HG03135 (cell line): Measurements from ENCODE around the gene POFUT2.
A peak's percentile ranks its signal among the peaks of the same experiment; 100 is the strongest.

Experiments
- ATAC-seq: cut with Tn5 transposase; IDR thresholded peaks from one replicate; pipeline ENCODE4 v1.9.1; 2021; ENCODE audit warnings: mild to moderate bottlenecking, moderate library complexity; ENCODE audit not compliant: unreplicated experiment

The POFUT2 gene

GRCh38 chr21:45299864-45300785 lies 12.4 kb upstream of the POFUT2 start:
- no peak for ATAC-seq

DNA sequence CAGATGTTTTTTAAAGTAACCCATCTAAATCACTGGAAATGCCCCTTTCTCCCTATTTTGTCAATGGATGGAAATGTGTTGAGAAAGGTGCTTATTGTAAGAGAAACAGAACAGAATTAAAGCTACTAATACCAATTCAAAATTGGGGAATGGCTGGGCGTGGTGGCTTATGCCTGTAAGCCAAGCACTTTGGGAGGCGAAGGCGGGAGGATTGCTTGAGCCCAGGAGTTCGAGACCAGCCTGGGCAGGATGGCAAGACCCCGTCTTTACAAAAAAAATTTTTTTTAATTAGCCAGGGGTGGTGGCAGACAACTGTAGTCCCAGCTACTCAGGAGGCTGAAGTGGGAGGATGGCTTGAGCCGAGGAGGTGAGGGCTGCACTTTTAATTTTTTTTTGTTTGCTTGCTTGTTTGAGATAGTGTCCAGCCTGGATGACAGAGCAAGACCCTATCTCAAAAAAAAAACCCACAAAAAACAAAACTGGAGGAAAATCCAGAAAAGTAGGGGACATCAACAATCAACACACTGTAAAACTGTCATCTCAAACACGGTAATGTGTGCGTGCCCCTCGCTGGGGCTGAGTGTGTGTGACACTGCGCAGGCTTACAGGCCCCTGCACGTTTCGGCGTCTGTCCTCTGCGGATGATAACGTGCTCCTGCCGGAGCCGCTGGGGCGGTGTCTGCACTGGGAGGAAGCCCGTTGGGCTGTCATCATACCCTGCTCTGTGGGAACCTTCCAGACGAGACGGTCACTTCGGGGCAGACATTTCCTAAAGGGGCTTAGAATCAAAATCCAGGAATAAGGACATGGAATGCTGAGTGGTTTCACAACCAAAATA lies 11.6 kb upstream of the POFUT2 start:
- no peak for ATAC-seq

DNA sequence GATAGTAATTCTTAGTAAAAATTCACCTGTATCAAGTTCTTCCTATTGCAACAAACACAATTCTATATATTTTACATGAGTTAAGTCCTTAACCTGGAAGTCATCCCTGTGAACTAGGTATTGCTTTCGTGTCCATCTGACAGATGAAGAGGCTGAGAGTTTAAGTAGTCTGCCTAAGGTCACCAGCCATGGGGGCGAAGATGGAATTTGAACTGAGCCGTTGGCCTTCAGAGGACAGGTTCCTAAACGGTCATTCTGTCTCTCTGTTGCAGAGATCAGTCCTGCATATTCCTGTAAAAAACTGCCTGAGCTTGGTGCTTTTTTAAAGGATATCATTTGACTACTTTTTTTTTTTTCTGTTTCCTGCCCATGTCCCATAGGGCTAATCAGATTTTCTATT lies 10.2 kb upstream of the POFUT2 start:
- ATAC-seq, result no peak

DNA sequence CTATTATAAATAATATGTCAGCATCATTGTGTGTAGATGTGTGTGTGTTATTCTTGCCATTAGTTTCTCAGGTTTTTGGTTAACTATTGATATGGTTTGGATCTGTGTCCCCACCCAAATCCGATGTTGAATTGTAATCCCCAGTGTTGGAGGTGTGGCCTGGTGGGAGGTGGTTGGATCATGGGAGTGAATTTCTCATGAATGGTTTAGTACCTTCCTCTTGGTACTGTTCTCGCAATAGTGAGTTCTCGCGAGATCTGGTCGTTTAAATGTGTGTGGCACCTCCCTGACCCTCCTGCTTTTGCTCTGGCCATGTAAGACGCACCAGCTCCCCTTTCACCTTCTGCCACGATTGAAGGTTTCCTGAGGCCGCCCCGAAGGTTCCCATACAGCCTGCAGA lies 9.6 kb upstream of the POFUT2 start:
- no peak for ATAC-seq

GRCh38 chr21:45296638-45297037 lies 8.9 kb upstream of the POFUT2 start:
- ATAC-seq, result no peak

DNA sequence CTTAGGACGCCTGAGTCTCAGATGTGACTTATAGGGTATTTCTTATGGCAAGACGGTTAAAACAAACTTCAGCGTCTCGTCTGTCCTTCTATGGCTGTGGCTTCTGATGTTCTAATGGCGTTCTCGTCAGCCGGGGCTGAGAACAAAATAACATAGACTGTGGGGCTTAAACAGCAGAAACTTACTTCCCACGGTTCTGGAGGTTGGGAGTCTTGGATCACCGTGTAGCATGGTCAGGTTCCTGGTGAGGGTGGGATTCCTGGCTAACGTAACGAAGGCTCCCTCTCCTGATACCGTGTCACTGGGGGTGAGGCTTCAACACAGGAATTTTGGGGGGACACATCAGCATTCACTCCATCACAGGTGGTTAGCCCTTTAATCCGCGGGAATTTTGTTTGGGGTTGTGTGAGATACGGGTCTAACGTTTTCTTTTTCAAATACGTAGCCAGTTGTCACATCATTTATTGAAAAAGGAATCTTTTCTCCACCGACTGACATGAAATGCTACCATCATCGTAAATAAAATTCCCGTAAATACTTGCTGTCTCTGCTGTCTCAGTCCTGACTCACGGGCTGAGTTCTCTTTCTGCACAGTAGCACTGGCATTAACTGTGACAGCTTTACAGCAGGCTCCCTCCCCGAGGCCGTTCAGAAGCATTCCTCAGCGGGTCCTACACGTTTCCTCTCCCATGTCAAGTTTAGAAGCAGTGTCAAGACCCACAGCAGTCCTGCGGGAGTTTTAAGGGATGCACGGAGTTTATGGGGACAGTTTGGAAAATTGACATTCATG lies 8.1 kb upstream of the POFUT2 start:
- ATAC-seq, result no peak

DNA sequence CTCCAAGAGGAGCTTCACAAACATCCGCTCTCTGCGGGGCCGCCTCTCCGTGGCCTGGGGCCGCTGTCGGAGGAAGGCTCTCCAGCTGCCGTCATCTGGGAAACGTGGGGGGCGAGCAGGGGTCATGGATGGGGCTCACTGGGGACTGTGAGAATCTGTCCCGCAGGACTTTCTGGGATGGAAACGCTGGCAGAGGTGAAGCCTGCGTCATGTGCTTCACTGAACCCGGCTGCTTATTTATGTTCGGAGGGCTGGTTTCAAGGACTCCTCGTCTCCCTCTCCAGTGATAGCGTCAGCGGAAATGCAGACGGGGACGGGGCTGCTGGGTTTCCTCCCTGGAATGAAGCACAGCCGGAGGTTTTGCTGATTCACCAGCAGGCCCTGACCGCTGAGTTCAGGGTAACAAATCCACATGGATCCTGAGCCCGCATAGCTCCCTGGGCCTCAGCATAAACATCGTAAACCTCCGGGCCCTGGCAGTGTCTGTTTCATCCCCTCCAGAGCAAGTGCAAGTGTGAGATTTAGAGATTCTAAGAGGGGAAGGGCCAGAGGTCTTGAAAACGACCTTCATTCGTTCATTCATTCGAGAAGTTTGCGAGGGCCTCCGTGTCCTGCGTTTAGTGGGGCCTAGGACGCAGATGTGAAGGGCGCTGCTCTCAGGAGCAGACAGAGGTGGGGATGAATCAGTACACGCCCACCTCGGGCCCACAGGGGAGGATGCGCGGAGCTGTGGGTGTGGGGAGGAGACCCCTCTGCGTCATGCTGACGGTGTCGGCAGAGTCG lies 7.0 kb upstream of the POFUT2 start:
- ATAC-seq, result no peak

DNA sequence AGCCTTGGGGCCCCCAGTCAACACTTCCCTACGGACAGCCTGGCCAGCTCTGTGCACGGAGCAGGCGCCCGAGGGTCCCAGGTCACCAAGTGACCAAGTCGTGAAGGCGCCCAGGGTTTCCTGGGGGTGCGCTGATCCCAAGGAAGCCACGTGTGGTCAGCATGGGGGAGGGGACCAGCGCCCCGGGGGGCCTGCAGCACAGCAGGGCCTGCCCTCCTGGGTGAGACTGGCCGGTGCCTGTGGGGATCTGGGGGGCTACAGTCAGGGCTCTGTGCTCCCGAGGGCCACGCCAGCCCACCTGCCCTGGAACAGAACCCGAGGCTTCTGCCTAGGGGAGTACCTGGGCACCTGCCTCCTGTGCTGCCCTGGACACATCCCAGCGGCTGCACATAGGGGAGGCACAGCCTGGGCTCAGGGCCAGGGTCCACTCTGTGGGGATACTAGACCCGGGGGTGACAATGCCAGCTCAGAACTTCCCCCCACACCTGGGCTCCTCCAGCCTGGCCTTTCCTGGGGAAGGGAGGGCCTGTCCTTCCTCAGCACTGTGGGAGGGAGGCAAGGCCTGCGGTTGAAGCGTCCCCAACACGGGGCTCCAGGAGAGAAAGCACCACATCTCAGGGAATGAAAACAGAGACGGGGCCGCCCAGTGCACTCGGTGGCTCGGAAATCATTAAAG lies 6.2 kb upstream of the POFUT2 start:
- ATAC-seq, result no peak

DNA sequence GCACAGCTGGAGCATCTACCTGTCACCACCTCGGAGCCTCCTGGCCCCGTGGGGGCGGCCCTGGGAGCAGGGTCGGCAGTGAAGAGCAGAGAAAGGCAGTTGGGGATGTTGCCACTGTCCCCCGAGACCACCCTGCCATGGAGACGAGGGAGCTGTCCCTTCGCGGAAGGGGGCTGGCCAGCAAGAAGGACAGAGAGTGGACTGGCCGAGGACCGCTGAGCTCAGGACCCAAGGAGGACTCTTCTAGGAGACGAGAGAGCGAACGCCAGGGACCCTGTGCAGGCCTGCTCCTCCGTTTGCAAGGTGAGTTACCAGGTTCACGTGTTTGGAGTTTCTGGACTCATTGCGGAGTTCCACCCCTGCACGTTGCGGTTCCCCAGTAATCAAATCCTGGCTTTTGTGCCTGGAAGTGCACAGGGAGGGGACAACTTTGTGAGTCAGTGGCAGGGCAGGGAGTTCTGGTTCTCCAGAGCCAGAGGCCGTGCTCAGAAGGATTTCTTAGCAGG lies 5.6 kb upstream of the POFUT2 start:
- no peak for ATAC-seq

- peak; percentile 39 for ATAC-seq
Measured at GRCh38 chr21:45292399-45293219, 4.9 kb upstream of the POFUT2 start.

DNA sequence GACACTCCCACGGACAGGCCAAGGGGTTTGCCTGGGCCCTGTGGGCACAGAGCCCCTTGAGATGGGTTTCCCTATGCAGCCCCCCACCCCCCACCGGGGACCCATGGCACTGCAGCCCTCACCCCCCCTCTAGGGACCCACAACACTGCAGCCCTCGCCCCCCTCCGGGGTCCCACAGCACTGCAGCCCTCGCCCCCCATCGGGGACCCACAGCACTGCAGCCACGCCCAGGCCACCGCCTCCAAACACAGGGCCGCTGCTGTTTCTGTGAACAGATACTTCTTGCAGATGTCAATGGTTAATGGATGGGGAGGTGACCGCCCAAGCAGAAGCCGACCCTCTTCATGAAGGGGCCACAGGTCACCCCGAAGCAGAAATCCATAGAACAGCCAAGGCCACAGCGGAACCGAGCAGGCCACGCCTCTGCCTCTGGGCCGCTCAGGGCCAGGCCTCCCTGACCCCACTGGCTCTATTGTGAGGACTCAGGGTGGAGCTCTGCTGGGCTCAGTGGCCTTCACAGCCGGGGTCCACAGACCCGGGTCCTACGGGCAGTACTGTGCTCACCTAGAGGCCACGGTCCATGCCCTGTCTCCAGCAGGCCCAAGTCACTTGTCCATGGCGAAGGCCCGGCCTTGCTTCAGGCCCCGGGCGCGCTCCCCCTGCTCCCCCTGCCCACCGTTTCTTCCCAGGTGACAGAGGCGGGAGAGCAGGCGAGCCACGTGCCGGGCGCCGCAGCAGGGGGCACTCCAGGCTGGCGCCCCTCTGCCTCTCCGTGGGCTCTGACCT lies 4.1 kb upstream of the POFUT2 start:
- no peak for ATAC-seq

DNA sequence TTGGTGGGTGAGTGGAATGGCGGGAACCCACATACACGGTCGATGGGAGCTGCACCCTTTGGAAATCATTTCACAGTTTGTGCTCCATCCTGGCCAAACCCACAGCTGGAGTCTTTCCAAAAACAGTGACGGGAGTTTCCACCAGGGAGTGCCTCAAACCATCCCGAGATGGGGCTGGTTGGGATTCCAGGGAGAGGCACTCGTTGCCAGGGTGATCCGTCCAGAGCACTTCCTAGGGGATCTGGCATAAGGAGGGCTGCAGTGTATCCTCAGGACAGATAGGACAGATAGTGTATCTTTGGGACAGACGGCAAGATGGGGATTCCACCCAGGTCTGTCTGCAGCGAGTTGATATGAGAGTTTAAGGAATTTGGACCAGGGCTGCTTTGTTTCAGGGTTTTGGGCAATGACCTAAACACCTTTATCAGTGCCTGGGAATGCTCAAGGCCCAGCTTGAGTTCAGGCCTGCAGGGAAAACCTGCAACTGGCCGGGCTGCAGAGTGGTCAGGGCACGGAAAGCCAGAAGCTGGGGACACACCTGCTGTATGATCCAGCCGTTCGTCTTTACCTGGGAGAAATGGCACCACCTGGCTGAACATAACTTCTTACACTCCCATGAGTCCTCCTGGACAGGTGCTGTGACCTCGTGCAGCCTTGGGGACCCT lies 3.4 kb upstream of the POFUT2 start:
- ATAC-seq, result no peak

GRCh38 chr21:45289655-45290515 lies 2.2 kb upstream of the POFUT2 start:
- ATAC-seq, result no peak

DNA sequence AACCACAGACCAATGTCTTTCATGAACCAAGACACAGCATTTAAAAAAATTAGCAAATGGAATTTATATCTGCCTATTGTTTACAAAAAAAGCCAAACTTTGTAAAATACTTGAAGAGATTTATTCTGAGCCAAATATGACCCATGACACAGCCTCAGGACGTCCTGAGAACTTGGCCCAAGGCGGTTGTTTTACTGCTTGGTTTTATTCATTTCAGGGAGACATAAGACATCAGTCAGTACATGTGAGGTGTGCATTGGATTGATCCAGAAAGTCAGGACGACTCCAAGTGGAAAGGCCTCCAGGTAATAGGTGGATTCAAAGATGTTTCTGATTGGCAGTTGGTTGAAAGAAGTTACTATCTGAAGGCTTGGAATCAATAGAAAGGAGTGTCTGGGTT lies 1.4 kb upstream of the POFUT2 start:
- no peak for ATAC-seq

DNA sequence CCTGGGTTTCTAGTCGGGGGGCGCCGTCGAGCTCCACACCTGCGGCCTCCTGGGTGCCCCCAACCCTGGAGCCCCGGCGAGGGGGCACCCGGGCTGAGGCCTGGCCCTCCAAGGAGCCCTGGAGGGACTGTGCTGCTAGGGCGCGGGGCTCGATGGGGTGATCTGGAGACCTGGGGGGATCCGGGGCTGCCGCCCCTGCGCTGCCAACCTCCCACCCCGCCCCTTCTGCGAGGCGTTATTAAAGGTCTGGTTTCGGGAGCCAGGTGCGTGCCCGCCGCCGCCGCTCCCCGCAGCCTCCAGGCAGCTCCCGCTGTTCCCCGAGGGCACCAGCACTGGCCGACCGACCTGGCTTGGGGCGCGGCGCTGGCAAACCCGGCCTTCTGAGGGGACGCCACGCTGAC lies 746 bp upstream of the POFUT2 start:
- ATAC-seq, result no peak

- no peak for ATAC-seq
Measured at GRCh38 chr21:45286671-45287437, 841 bp downstream of the POFUT2 start.
